B cell (primary cell): Measurements from ENCODE around the gene CTNNA3. TPM values are rescaled to one million over a fixed set of nuclear protein-coding genes. Genes with fewer than 3 reads are reported as not detected.

Source experiments
- ATAC-seq: fragments of 200-7000 bp; cut with Tn5 transposase; one replicate; pipeline ENCODE4 v1.10.0; 2021; ENCODE audit warnings: low read depth, mild to moderate bottlenecking, moderate number of reproducible peaks, moderate library complexity
- CTCF ChIA-PET: fragments of 350-600 bp; sonication (Branson Sonifier 250); formaldehyde crosslinking; loops from one replicate; lab custom pipeline; 2021; ENCODE audit warnings: antibody characterized with exemption, inconsistent platforms; lab: Charles Lee
- POLR2A ChIA-PET: fragments of 350-600 bp; sonication (Branson Sonifier 250); formaldehyde crosslinking; loops from one replicate; lab custom pipeline; 2021; ENCODE audit warnings: antibody characterized with exemption; lab: Charles Lee
- DNase-seq: peaks from one replicate; pipeline ENCODE4 v3.0.0; 2013
- H2AFZ ChIP-seq: 2 replicates; pipeline ENCODE4 v1.6.1; 2012; ENCODE audit warnings: mild to moderate bottlenecking, low read depth, low read length; ENCODE audit not compliant: insufficient read depth, poor library complexity, severe bottlenecking
- H3K27ac ChIP-seq, 2 donors: 1 replicate in 1 of 2; 2 replicates in 1 of 2; pipeline ENCODE4 v1.5.1; 2012 to 2013; ENCODE audit warnings: low read length in 2 of 2, mild to moderate bottlenecking in 2 of 2, moderate library complexity in 1 of 2
- H3K27me3 ChIP-seq, 4 experiments: fragments of 200-600 bp in 1 of 4; sonication (generic) in 1 of 4; replicated peaks in 1 of 4; 1 replicate in 2 of 4; 2 replicates in 2 of 4; pipeline versions ENCODE4 v1.6.1 to v1.7.0; 2013 to 2016; ENCODE audit warnings: low read length in 3 of 4, mild to moderate bottlenecking in 2 of 4, mixed read lengths in 1 of 4, moderate library complexity in 1 of 4; ENCODE audit not compliant: insufficient read depth in 4 of 4, control insufficient read depth in 3 of 4; ENCODE audit errors: control extremely low read depth in 1 of 4
- H3K36me3 ChIP-seq, 2 experiments: replicated peaks in 1 of 2; 1 replicate in 1 of 2; 2 replicates in 1 of 2; pipeline versions ENCODE4 v1.6.1 to v1.7.1; 2013; ENCODE audit warnings: low read length in 1 of 2; ENCODE audit not compliant: insufficient read depth in 2 of 2, control insufficient read depth in 1 of 2; ENCODE audit errors: control extremely low read depth in 1 of 2, extremely low read depth in 1 of 2
- H3K4me1 ChIP-seq, 2 donors: fragments of 200-600 bp in 1 of 2; sonication (generic) in 1 of 2; 1 replicate in 1 of 2; 2 replicates in 1 of 2; pipeline versions ENCODE4 v1.5.1 to v1.6.1; 2013 to 2017; ENCODE audit warnings: low read length in 2 of 2; ENCODE audit not compliant: control insufficient read depth in 2 of 2, insufficient read depth in 2 of 2
- H3K4me2 ChIP-seq: replicated peaks from 2 replicates; pipeline ENCODE3; 2012; ENCODE audit warnings: mild to moderate bottlenecking, low read depth, low read length; ENCODE audit not compliant: poor library complexity, severe bottlenecking
- H3K4me3 ChIP-seq, 5 experiments: fragments of 200-600 bp in 1 of 5; sonication (generic) in 1 of 5; 1 replicate in 3 of 5; 2 replicates in 2 of 5; pipeline versions ENCODE4 v1.5.1 to v1.7.0; 2011 to 2016; ENCODE audit warnings: low read length in 4 of 5, mild to moderate bottlenecking in 4 of 5, low read depth in 2 of 5, control low read depth in 1 of 5, moderate library complexity in 1 of 5; ENCODE audit not compliant: insufficient read depth in 1 of 5; ENCODE audit errors: control extremely low read depth in 1 of 5, extremely low read depth in 1 of 5
- H3K79me2 ChIP-seq: fragments of 200-600 bp; sonication (generic); one replicate; pipeline ENCODE4 v1.6.0; 2016; ENCODE audit warnings: low read length; ENCODE audit not compliant: control insufficient read depth, insufficient read depth
- H3K9ac ChIP-seq: fragments of 200-600 bp; sonication (generic); 2 replicates; pipeline ENCODE4 v1.6.1; 2017; ENCODE audit warnings: mild to moderate bottlenecking, low read length, moderate library complexity
- H3K9me3 ChIP-seq, 3 donors: one replicate each; pipeline versions ENCODE4 v1.6.1 to v1.7.1; 2013; ENCODE audit warnings: low read length in 2 of 3; ENCODE audit not compliant: control insufficient read depth in 2 of 3, insufficient read depth in 1 of 3; ENCODE audit errors: control extremely low read depth in 1 of 3
- H4K20me1 ChIP-seq: 2 replicates; pipeline ENCODE4 v1.6.0; 2012; ENCODE audit warnings: mild to moderate bottlenecking, low read length; ENCODE audit not compliant: insufficient read depth, control insufficient read depth, poor library complexity, severe bottlenecking
- H3K27ac Mint-ChIP-seq: one replicate; pipeline ENCODE4 v1.8.0; 2021; ENCODE audit warnings: mixed read lengths
- H3K27me3 Mint-ChIP-seq: one replicate; pipeline ENCODE4 v1.8.0; 2021; ENCODE audit warnings: mixed read lengths
- H3K4me1 Mint-ChIP-seq: one replicate; pipeline ENCODE4 v1.8.0; 2021; ENCODE audit warnings: mixed read lengths
- H3K4me3 Mint-ChIP-seq: one replicate; pipeline ENCODE4 v1.8.0; 2021; ENCODE audit warnings: mixed read lengths
- H3K9me3 Mint-ChIP-seq: one replicate; pipeline ENCODE4 v1.8.0; 2022; ENCODE audit warnings: mixed read lengths; ENCODE audit not compliant: insufficient read depth
- EZH2 ChIP-seq: IDR thresholded peaks from 2 replicates; pipeline ENCODE4 v1.6.1; 2012; ENCODE audit warnings: borderline replicate concordance, low read depth, mild to moderate bottlenecking, moderate library complexity, low read length; ENCODE audit not compliant: insufficient read depth, poor library complexity, severe bottlenecking
- intact Hi-C: fragments of 100-400 bp; cut with micrococcal nuclease; formaldehyde crosslinking; loops from one replicate; pipeline ENCODE4 v1.10.0; 2022
- polyA plus RNA-seq: library from polyadenylated mRNA; depleted of rRNA; stranded (reverse); fragments of >200 nt; gene quantifications from 2 replicates; pipeline ENCODE4 v1.2.3, GENCODE V29; 2012
- total RNA-seq, 2 donors: library from RNA; stranded (reverse); fragments of 120-200 nt in 1 of 2; gene quantifications; 1 replicate in 1 of 2; 2 replicates in 1 of 2; pipeline versions ENCODE4 v1.2.3 to v1.2.4, GENCODE V29; 2013 to 2022
- TF ChIP-seq, protein P1 (sequence below): fragments of 200-600 bp; IDR thresholded peaks from one replicate; pipeline ENCODE4 v1.8.0; 2022; ENCODE audit warnings: antibody characterized with exemption, mild to moderate bottlenecking

The CTNNA3 gene
- total and polyA plus RNA-seq, 2 donors (not counting 1 experiment from before 2014, with no cell fraction given), result 0.01 TPM; not detected in 1

GRCh38 chr10:66405566-66405965 lies 1290.4 kb downstream of the CTNNA3 start:
- H3K4me1 Mint-ChIP-seq, result no peaks in the 10 kb centered on the region
- no peak for ATAC-seq

DNA sequence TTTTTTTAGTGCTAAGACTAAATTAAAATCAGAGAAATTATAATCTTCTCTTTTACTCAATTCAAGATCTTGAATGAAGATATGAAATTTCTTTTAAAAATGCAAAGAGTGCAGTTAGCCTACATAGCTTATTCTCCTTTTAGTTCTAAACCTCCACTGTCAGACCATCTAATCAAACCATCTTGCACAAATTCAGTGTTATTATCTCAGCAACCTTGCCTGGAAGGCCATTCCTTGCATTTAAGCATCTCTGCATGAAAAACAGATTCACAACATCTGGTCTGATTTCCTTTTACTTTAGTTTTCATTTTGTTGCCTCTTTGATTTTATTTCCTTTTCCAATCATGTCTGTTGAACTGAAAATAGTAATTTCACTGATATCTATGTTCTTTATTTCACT lies 1297.3 kb downstream of the CTNNA3 start:
- Histone ChIP-seq H3K9ac (no peak overlapping the region), H3K4me1 (no peaks in the 10 kb centered on the region), H3K36me3 (no peaks in the 10 kb centered on the region), H3K9me3 (no peaks in the 10 kb centered on the region), H3K27me3 (no peaks in the 10 kb centered on the region), H3K79me2 (no peaks in the 10 kb centered on the region), H3K27ac (no peak overlapping the region), H3K4me3 (no peak overlapping the region), H2AFZ (no peak overlapping the region), H3K4me2 (no peak overlapping the region), H4K20me1 (no peaks in the 10 kb centered on the region)
- intact Hi-C loops, result no loop called here
- Mint-ChIP-seq H3K27me3 (no peaks in the 10 kb centered on the region), H3K4me3 (no peak overlapping the region), H3K27ac (no peak overlapping the region), H3K4me1 (no peaks in the 10 kb centered on the region), H3K9me3 (peaks cover 2% of the 10 kb centered on the region)
- TF ChIP-seq EZH2, result no peak
- TF ChIP-seq, protein P1, sequence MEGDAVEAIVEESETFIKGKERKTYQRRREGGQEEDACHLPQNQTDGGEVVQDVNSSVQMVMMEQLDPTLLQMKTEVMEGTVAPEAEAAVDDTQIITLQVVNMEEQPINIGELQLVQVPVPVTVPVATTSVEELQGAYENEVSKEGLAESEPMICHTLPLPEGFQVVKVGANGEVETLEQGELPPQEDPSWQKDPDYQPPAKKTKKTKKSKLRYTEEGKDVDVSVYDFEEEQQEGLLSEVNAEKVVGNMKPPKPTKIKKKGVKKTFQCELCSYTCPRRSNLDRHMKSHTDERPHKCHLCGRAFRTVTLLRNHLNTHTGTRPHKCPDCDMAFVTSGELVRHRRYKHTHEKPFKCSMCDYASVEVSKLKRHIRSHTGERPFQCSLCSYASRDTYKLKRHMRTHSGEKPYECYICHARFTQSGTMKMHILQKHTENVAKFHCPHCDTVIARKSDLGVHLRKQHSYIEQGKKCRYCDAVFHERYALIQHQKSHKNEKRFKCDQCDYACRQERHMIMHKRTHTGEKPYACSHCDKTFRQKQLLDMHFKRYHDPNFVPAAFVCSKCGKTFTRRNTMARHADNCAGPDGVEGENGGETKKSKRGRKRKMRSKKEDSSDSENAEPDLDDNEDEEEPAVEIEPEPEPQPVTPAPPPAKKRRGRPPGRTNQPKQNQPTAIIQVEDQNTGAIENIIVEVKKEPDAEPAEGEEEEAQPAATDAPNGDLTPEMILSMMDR, result no peak
- CTCF ChIA-PET, result no interaction called here
- ATAC-seq (no peak), DNase-seq (no peak)
- POLR2A ChIA-PET, result no interaction called here

More at GRCh38 chr10:66405566-66405965, 1290.4 kb downstream of the CTNNA3 start:
- peaks cover 2% of the 10 kb centered on the region for H3K9me3 Mint-ChIP-seq
- Histone ChIP-seq H2AFZ (no peak overlapping the region), H3K27me3 (no peaks in the 10 kb centered on the region), H3K4me3 (no peak overlapping the region), H4K20me1 (no peaks in the 10 kb centered on the region), H3K9me3 (no peaks in the 10 kb centered on the region), H3K79me2 (no peaks in the 10 kb centered on the region), H3K4me2 (no peak overlapping the region), H3K4me1 (no peaks in the 10 kb centered on the region), H3K27ac (no peak overlapping the region), H3K36me3 (no peaks in the 10 kb centered on the region), H3K9ac (no peak overlapping the region)
- TF ChIP-seq, protein P1, result no peak
- no peak for TF ChIP-seq EZH2
- H3K4me3 Mint-ChIP-seq, result no peak overlapping the region
- ChIA-PET POLR2A (no interaction called here), CTCF (no interaction called here)
- no peak for DNase-seq
- no peaks in the 10 kb centered on the region for H3K27me3 Mint-ChIP-seq
- intact Hi-C loops, result no loop called here
- no peak overlapping the region for H3K27ac Mint-ChIP-seq
